Left kidney (tissue), 2 donors: ENCODE measurements around the gene ANKS4B. TPM values are rescaled to one million over a fixed set of nuclear protein-coding genes. Genes with fewer than 3 reads are reported as not detected.
"Not testable (repeated sequence)": the region's sequence is repeated elsewhere in the genome, so short reads cannot be mapped to it uniquely, and the experiment has no call there.

ENCODE experiments used
- DNase-seq: peaks from one replicate; pipeline ENCODE4 v3.0.0-alpha.2; 2013
- polyA plus RNA-seq: library from polyadenylated mRNA; unstranded; fragments of 120-200 nt; gene quantifications from one replicate; pipeline ENCODE4 v1.2.1, GENCODE V29; 2013; ENCODE audit not compliant: insufficient read length

Gene ANKS4B
- polyA plus RNA-seq, 1 donor, result 6.0 TPM

DNA sequence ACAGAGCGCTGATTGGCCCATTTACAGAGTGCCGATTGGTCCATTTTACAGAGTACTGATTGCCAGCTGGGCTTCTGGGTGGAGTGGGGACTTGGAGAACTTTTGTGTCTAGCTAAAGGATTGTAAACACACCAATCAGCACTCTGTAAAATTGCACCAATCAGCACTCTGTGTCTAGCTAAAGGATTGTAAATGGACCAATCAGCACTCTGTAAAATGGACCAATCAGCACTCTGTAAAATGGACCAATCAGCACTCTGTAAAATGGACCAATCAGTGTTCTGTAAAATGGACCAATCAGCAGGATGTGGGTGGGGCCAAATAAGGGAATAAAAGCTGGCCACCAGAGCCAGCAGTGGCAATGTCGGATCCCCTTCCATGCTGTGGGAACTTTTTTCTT, 56.3 kb downstream of the ANKS4B start:
- not testable (repeated sequence) for DNase-seq

DNA sequence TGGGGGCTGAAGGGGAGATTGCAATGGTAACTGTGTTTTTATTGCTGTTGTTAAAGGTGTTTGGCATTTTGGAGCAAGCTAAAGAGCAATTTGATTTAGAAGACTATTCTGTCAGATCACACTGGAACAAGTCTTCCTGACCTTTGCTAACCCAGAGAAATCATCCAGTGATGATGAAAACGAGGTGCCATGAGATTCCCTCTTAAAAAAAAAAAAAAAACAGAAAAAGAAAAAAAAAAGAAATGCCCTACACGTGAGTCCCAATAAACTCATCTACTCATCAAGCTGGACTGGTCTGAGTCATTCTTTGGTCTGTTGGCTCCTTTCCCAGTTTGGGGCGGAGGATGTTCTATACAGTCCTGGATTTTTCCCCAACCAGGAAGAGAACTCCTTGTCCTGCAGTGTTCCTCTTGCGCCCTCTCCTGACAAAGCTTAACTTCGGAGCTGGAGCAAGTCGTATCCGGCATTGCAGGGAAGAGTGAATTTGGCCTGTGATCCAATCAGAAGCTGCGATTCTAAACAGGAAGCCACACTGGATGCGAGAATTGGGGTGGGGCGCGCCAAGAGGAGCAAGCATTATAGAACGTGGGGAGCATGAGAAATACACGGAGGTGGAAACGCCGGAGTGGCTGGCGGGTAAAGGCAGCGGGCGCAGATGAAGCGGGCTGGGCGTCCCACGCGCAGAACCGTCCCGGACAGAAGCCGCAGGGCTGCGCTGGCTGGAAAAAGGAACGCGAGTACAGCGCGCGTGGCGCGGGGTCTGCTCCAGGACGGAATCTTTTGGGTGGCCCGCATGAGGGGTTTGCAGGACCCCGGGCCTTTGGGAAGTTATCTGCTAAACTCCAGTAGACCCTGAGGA, 67.0 kb downstream of the ANKS4B start:
- DNase-seq, result peak; percentile 98

GRCh38 chr16:21301168-21301894, 67.8 kb downstream of the ANKS4B start:
- DNase-seq, result peak; percentile 31

DNA sequence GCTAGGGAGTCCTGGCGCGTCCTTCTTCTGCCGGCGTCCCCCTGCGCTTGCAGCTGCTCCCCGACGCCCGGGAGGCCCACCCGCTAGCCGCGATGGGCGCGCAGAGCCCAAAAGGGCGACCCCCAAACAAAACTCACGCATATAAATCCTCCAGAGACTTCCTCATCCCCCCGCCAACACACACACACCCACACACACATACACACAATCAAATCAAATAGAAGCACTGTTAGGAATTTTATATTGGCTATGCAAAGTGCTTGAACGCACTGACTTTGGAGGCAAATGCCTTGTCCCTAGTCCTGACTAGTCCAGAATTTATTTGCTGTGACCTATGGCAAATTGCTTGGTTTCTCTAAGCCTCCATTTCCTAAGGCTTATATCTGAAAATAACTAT, 68.4 kb downstream of the ANKS4B start:
- DNase-seq, result no peak

DNA sequence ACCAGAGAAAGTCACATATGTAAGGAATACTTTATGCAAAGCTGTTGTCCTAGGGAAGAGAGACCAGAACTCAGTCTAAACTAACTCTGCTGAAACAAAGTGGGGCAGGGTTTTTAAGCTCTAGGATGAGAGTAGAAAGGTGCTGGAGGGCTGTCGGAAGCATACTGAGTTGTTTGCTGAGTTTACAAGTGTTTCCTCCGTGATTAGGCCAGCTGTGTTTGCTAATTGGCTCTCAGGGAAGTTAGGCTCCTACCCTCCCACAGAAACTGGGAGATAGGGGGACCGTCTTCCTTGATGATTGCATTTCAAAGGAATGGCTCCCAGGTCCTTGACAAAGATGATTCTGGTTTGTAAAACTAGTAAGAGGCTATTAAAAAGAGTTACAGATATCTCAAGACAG, 69.0 kb downstream of the ANKS4B start:
- no peak for DNase-seq

- no peak for DNase-seq
Observed at GRCh38 chr16:21302898-21303528, 69.5 kb downstream of the ANKS4B start.

Other genes starting within 250 kb of the ANKS4B start
- 0.40 TPM for gene DNAH3, start 82.9 kb upstream of the ANKS4B start, polyA plus RNA-seq
- gene LDAF1, start 75.0 kb upstream of the ANKS4B start, polyA plus RNA-seq, result 25.6 TPM
- 0.08 TPM for gene ZP2, start 22.1 kb upstream of the ANKS4B start, polyA plus RNA-seq
- 10.4 TPM for gene CRYM, start 44.6 kb downstream of the ANKS4B start, polyA plus RNA-seq